GM12865 (cell line): ENCODE results near the gene CASKIN2.

Experiments
- DNase-seq: peaks from one replicate; pipeline ENCODE4 v3.0.0; 2010; ENCODE audit warnings: low read depth
- H3K4me3 ChIP-seq: 2 replicates; pipeline ENCODE4 v1.5.1; 2011; ENCODE audit warnings: mild to moderate bottlenecking, low read depth, low read length, control low read depth
- TF ChIP-seq, protein P1 (sequence below): IDR thresholded peaks from 2 replicates; pipeline ENCODE4 v1.5.1; 2011; ENCODE audit warnings: low read length, control low read depth, low read depth, inconsistent platforms; ENCODE audit not compliant: insufficient read depth; ENCODE audit errors: missing control alignments

The CASKIN2 gene

DNA sequence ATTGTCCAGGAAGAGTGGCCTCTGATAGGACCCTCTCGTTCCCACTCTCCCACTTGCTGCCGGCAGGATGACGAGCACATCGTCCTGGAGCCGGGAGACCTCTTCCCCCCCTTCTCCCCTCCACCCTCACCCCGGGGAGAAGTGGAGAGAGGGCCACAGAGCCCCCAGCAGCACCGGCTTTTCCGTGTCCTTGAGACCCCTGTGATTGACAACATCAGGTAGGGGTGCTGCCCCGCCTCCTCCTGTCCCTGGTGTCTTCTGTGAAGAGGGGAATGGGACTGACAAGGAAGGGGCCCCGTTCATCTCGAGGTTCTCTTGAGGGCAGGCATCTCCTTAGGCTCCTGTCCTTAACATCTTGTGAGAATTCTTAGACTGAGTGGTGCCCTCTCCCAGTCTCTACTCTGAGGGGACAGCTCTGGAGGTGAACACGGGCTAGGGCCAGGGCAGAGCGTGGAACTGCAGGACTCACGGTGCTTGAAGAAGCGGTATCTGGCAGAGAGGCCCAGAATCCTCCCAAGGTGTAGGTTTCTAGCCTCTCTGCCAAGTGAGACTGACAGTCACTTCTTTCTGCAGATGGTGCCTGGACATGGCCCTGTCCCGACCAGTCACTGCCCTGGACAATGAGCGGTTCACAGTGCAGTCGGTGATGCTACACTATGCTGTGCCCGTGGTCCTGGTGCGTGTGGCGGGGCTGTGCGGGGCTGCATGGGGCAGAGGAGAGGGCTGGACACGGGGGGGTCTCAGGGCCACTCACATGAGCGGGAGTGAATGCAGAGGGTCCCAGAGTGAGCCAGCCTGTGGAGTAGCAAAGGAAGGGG, 26.4 kb downstream of the CASKIN2 start:
- TF ChIP-seq, protein P1, sequence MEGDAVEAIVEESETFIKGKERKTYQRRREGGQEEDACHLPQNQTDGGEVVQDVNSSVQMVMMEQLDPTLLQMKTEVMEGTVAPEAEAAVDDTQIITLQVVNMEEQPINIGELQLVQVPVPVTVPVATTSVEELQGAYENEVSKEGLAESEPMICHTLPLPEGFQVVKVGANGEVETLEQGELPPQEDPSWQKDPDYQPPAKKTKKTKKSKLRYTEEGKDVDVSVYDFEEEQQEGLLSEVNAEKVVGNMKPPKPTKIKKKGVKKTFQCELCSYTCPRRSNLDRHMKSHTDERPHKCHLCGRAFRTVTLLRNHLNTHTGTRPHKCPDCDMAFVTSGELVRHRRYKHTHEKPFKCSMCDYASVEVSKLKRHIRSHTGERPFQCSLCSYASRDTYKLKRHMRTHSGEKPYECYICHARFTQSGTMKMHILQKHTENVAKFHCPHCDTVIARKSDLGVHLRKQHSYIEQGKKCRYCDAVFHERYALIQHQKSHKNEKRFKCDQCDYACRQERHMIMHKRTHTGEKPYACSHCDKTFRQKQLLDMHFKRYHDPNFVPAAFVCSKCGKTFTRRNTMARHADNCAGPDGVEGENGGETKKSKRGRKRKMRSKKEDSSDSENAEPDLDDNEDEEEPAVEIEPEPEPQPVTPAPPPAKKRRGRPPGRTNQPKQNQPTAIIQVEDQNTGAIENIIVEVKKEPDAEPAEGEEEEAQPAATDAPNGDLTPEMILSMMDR: no peak
- no peak for DNase-seq
- no peak overlapping the region for H3K4me3 ChIP-seq

DNA sequence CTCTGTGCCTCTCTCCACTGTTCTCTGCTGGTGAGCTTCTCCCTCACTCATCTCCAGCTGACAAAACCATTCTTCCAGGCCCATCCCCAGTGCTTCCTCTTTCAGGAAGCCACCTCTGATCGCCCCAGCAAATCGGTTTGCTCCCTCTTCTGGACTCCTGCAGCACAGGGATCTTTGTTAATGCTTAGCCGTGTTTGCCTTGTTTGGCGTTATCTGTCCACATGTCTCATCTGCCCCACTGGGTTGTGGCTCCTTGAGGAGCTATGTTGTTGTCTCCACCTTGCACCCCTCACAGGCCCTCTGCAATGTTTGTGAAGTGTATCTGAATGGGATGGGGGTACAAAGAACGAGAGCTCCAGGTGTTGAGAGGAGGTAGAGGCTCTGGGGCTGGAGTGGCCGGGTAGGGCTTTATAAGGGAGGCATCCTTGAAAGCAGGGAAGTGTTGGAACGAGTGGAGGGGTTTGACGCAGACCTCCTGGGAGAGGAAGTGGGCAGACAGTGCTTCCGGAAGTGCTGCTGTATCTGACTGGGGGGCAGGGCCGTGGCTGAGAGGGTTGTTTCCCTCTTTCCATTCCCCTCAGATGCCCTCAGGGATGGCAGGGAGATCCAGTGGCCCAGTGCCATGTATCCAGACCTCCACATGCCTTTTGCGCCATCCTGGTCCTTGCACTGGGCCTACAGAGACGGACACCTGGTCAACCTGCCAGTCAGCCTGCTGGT, 27.8 kb downstream of the CASKIN2 start:
- H3K4me3 ChIP-seq: no peak overlapping the region
- peak; percentile 61 for DNase-seq
- TF ChIP-seq, protein P1: no peak

DNA sequence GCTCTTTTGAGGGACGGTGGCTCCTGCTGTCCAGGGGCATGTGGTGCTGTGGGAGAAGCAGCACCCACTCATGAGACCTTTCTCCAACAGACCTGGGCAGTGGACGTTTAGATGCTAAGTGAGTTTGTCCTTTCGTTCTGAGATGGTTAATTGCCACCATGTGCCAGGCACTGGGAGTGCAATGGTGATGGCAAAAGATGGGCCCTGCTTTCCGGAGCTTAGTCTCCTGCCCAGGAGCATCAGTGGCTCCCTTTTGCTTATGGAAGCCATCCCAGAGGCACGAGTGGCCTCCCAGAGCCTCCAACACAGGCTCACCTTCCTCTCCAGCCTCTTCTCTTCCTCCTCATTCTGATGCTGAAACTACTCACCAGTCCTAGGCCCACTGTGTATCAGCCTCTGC, 28.4 kb downstream of the CASKIN2 start:
- H3K4me3 ChIP-seq: no peak overlapping the region
- DNase-seq: no peak
- TF ChIP-seq, protein P1: no peak

DNA sequence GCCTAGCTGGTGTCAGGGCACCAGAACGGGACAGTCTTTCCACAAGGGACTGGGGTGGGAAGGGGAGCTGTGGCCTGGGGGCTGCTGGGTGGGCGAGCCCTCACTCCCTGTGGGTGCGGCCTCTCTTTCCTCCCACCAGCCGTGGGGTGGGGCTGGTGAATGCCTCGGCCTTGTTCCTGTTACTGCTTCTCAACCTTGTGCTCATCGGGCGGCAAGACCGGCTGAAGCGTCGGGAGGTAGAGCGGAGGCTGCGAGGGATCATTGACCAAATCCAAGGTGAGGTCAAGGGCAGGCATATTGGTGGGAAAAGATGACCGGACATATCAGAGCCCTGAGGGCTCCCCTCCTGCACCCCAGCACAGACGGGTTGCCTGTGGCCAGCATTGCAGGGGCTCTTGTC, 29.2 kb downstream of the CASKIN2 start:
- DNase-seq: no peak
- H3K4me3 ChIP-seq: no peak overlapping the region
- TF ChIP-seq, protein P1: no peak

DNA sequence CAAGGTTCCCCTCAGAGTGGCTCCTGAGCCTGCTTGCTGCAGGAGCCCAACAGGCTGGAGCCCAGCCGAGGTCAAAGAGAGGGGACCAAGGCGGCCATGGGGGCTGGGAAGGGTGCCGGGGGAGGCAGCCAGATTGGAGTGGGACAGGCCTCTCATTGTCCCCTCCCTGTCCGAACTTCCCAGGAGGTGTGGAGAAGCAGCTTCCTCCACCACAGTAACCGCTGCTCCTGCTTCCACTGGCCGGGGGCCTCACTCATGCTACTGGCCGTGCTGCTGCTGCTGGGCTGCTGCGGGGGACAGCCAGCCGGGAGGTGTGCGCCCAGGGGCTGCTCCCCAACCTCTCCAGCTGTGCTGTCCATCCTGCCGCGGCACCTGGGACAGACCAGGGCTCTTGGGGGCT, 29.6 kb downstream of the CASKIN2 start:
- H3K4me3 ChIP-seq: no peak overlapping the region
- TF ChIP-seq, protein P1: no peak
- no peak for DNase-seq

DNA sequence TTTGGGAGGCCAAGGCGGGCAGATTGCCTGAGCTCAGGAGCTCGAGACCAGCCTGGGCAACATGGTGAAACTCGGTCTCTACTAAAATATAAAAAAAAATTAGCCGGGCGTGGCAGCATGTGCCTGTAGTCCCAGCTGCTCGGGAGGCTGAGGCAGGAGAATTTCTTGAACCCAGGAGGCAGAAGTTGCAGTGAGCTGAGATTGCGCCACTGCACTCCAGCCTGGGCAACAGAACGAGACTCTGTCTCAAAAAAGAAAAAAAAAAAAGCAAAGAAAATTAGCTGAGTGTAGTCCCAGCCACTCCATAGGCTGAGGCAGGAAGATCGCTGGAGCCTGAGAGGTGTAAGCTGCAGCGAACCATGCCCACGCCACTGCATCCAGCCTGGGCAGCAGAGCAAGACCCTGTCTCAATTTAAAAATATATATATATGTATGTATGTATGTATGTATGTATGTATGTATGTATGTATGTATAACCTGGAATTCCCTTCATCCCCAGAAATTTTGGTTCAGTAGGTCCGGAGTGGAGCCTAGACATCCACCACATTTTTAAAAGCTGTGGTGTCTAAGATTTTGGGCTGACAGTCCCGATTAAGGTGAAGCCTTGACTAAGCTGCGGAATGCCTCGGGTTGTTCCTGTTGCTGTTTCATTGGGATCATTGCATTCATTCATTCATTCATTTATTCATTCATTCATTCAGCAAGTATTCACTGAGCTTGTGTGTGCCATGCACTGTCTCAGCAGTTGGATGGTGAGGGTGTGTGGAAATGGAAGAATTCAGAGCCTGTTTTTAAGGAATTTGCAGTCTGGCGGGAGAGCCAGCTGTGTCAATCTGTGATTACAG, 33.0 kb downstream of the CASKIN2 start:
- TF ChIP-seq, protein P1: no peak
- no peak overlapping the region for H3K4me3 ChIP-seq
- no peak for DNase-seq
